Right cardiac atrium (tissue), 5 donors: ENCODE measurements around the gene DIP2B. TPM values are rescaled to one million over a fixed set of nuclear protein-coding genes. Genes with fewer than 3 reads are reported as not detected.

Experiments
- polyA plus RNA-seq: library from polyadenylated mRNA; stranded (reverse); fragments of 200-250 nt; gene quantifications from one replicate; pipeline ENCODE4 v1.2.3, GENCODE V29; 2013
- total RNA-seq, 4 donors: library from RNA; stranded (reverse); fragmentation: NEBNext Ultra II Directional; extraction: Animal tissue kit (Norgen Biotek cat#: 25700); gene quantifications; one replicate each; pipeline ENCODE4 v1.2.1, GENCODE V29; 2021
- donor health status: healthy with polysubstance abuse.
- donor health status: DM: no; HTN: yes; CAD: no.
- donor health status: DM: no; HTN: no; CAD: no.
- donor health status: DM: no; HTN: yes; CAD: no; lungs with severe emphysema.
- donor health status: DM: yes; HTN: yes; CAD: no.

Gene DIP2B
- total and polyA plus RNA-seq, 5 donors: 3.8 to 16.8 (median 11.8) TPM

Other genes with a start within 250 kb of the DIP2B start
- gene LIMA1, start 221.5 kb upstream of the DIP2B start, total RNA-seq: 10 to 100 TPM; 21.9 to 33.5 (median 23.3) TPM
- 19.9 TPM for gene LIMA1, start 221.5 kb upstream of the DIP2B start, polyA plus RNA-seq
- not detected for gene FAM186A, start 108.4 kb upstream of the DIP2B start, total RNA-seq
- 0.02 TPM for gene FAM186A, start 108.4 kb upstream of the DIP2B start, polyA plus RNA-seq
- 10 to 100 TPM; 54.5 to 75.4 (median 62.7) TPM for gene LARP4, start 104.1 kb upstream of the DIP2B start, total RNA-seq
- 12.3 TPM for gene LARP4, start 104.1 kb upstream of the DIP2B start, polyA plus RNA-seq